A673 (cell line): ENCODE measurements around the gene IMPG1. TPM values are rescaled to one million over a fixed set of nuclear protein-coding genes. Genes with fewer than 3 reads are reported as not detected.

Experiments
- BruUV-seq: library from RNA; stranded (reverse); fragments of 400-500 nt; replicated peaks from 2 replicates; lab custom pipeline; 2021; lab: Mats Ljungman, UMichigan
- CTCF ChIA-PET: fragments of 300-600 bp; sonication (Branson Sonifier 250); formaldehyde crosslinking; loops from one replicate; lab custom pipeline; 2022; ENCODE audit warnings: antibody characterized with exemption; lab: Charles Lee
- POLR2A ChIA-PET: fragments of 300-600 bp; sonication (Branson Sonifier 250); formaldehyde crosslinking; loops from one replicate; lab custom pipeline; 2022; ENCODE audit warnings: antibody characterized with exemption; ENCODE audit not compliant: low non-redundant PET; lab: Charles Lee
- DNase-seq: peaks from one replicate; pipeline ENCODE4 v3.0.0-alpha.2; 2015; ENCODE audit warnings: low spot score
- H3K27ac ChIP-seq: fragments of 200-600 bp; sonication (generic); 2 replicates; pipeline ENCODE4 v1.5.1; 2016; ENCODE audit warnings: mixed run types, low read depth, mild to moderate bottlenecking, mixed read lengths, antibody characterized with exemption, low read length; ENCODE audit not compliant: poor library complexity, severe bottlenecking
- H3K27me3 ChIP-seq: fragments of 200-600 bp; sonication (generic); replicated peaks from 2 replicates; pipeline ENCODE4 v1.6.1; 2017; ENCODE audit warnings: mixed run types, low read depth, mild to moderate bottlenecking, mixed read lengths, antibody characterized with exemption, low read length; ENCODE audit not compliant: insufficient read depth, poor library complexity
- H3K36me3 ChIP-seq: fragments of 200-600 bp; sonication (generic); 2 replicates; pipeline ENCODE4 v1.6.1; 2016; ENCODE audit warnings: mixed run types, mild to moderate bottlenecking, mixed read lengths, antibody characterized with exemption, low read length; ENCODE audit not compliant: insufficient read depth, poor library complexity, severe bottlenecking
- H3K4me1 ChIP-seq: fragments of 200-600 bp; sonication (generic); 2 replicates; pipeline ENCODE4 v1.6.1; 2017; ENCODE audit warnings: mixed run types, mild to moderate bottlenecking, mixed read lengths, antibody characterized with exemption, low read length; ENCODE audit not compliant: insufficient read depth, poor library complexity, severe bottlenecking
- H3K4me3 ChIP-seq: fragments of 200-600 bp; sonication (generic); 2 replicates; pipeline ENCODE4 v1.5.1; 2016; ENCODE audit warnings: low read depth, mixed run types, mild to moderate bottlenecking, mixed read lengths, low read length; ENCODE audit not compliant: poor library complexity, severe bottlenecking
- H3K9me3 ChIP-seq: fragments of 200-600 bp; sonication (generic); 2 replicates; pipeline ENCODE4 v1.6.1; 2016; ENCODE audit warnings: mixed run types, low read depth, mild to moderate bottlenecking, mixed read lengths, antibody characterized with exemption, low read length; ENCODE audit not compliant: poor library complexity, severe bottlenecking
- EZH2 ChIP-seq: fragments of 200-600 bp; sonication (generic); IDR thresholded peaks from 2 replicates; pipeline ENCODE4 v1.6.1; 2017; ENCODE audit warnings: borderline replicate concordance, low read depth, mild to moderate bottlenecking, mixed read lengths, antibody characterized with exemption, low read length; ENCODE audit not compliant: poor library complexity, severe bottlenecking
- intact Hi-C: fragments of 100-400 bp; cut with micrococcal nuclease; formaldehyde crosslinking; loops from one replicate; pipeline ENCODE4 v1.10.0; 2022; ENCODE audit not compliant: unreplicated experiment
- total RNA-seq: library from RNA; stranded (reverse); gene quantifications from 2 replicates; pipeline ENCODE4 v1.2.3, GENCODE V29; 2021
- TF ChIP-seq, protein P1 (sequence below): fragments of 300-800, 200-600 bp; sonication (generic); conservative IDR thresholded peaks from 2 replicates; pipeline ENCODE4 v1.5.1; 2017; ENCODE audit warnings: low read depth, mild to moderate bottlenecking, antibody characterized with exemption, low read length, moderate library complexity, mixed read lengths

Gene IMPG1
- total RNA-seq, 1 experiment from 2014 or later = not detected

DNA sequence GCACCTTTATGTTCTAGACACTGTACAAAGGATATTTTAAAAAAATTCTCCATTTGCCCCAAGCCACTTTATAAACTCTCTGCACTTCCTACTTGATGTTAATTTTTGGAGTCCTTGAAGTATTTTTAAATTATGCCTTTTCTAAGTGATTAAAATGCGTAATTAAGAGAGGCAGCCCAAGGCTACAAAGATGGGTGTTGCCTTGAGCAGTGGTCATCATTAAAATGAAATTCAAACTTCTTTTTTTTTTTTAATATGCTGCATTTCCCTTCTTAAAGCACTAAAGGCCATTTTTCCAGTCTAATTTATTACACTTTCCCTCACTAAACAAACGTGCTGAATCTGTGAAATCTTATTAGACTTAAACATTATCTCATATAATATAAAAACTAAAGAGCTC lies 102.4 kb downstream of the IMPG1 start:
- intact Hi-C loops = no loop called here
- H3K4me1 ChIP-seq = no peaks in the 10 kb centered on the region
- no peak for TF ChIP-seq EZH2
- TF ChIP-seq, protein P1, sequence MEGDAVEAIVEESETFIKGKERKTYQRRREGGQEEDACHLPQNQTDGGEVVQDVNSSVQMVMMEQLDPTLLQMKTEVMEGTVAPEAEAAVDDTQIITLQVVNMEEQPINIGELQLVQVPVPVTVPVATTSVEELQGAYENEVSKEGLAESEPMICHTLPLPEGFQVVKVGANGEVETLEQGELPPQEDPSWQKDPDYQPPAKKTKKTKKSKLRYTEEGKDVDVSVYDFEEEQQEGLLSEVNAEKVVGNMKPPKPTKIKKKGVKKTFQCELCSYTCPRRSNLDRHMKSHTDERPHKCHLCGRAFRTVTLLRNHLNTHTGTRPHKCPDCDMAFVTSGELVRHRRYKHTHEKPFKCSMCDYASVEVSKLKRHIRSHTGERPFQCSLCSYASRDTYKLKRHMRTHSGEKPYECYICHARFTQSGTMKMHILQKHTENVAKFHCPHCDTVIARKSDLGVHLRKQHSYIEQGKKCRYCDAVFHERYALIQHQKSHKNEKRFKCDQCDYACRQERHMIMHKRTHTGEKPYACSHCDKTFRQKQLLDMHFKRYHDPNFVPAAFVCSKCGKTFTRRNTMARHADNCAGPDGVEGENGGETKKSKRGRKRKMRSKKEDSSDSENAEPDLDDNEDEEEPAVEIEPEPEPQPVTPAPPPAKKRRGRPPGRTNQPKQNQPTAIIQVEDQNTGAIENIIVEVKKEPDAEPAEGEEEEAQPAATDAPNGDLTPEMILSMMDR = no peak
- ChIA-PET CTCF (no interaction called here), POLR2A (no interaction called here)
- H3K4me3 ChIP-seq = no peak overlapping the region
- no peaks in the 10 kb centered on the region for H3K9me3 ChIP-seq
- H3K27ac ChIP-seq = no peak overlapping the region
- BruUV-seq = no TSS peak
- H3K36me3 ChIP-seq = no peaks in the 10 kb centered on the region
- DNase-seq = no peak
- H3K27me3 ChIP-seq = peaks cover 3% of the 10 kb centered on the region

DNA sequence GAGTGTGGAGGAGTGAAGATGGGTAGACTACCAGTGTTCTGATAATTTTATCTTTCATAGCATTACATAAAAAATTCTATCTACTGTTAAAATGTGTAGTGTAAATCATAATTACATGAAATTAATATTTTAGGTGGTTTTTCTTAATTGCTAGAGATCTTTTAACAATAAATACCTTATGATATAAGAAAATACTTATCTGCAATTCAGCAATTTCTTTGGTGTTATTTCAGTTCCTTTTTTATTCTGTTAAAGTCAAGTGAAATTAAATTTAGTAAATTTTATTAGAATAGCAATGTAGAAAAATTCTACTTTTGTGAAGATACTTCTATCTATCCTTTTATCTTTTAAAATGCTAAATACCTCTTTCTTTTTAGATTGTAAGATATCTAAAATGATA lies 104.3 kb downstream of the IMPG1 start:
- DNase-seq = no peak
- BruUV-seq = no TSS peak
- POLR2A ChIA-PET = no interaction called here
- H3K27ac ChIP-seq = no peak overlapping the region
- H3K27me3 ChIP-seq = no peaks in the 10 kb centered on the region
- no peaks in the 10 kb centered on the region for H3K9me3 ChIP-seq
- no peak for TF ChIP-seq EZH2
- TF ChIP-seq, protein P1 = no peak
- no peak overlapping the region for H3K4me3 ChIP-seq
- no peaks in the 10 kb centered on the region for H3K4me1 ChIP-seq
- intact Hi-C loops = no loop called here
- CTCF ChIA-PET = no interaction called here
- no peaks in the 10 kb centered on the region for H3K36me3 ChIP-seq

DNA sequence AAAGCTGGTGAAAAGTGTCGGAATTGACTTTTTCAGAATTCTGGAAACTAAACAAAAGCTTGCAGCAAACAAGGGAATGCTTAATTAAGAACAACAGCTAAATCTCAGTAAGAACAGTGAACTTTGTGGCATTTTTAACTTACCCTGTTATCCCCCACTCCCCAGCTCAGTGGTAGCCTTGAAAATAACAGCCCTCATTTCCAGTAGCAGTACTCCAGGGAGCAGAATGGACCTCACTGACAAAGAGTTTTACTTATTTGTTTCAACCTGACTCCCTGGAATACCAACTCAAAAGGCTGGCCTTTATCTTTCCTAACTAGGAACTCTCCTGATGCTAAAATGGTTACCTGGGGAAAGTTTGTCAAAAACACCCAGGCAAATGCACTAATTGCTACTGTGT lies 108.9 kb downstream of the IMPG1 start:
- ChIA-PET POLR2A (interaction anchor here (0.6 kb wide), 1 partner anchor 13 kb away, joined by 5 read pairs; no protein-coding TSS in a partner anchor), CTCF (no interaction called here)
- no peak overlapping the region for H3K27ac ChIP-seq
- H3K27me3 ChIP-seq = no peaks in the 10 kb centered on the region
- H3K36me3 ChIP-seq = no peaks in the 10 kb centered on the region
- TF ChIP-seq EZH2 = no peak
- BruUV-seq = no TSS peak
- no peak for DNase-seq
- H3K9me3 ChIP-seq = no peaks in the 10 kb centered on the region
- H3K4me3 ChIP-seq = no peak overlapping the region
- intact Hi-C loops = no loop called here
- H3K4me1 ChIP-seq = no peaks in the 10 kb centered on the region

DNA sequence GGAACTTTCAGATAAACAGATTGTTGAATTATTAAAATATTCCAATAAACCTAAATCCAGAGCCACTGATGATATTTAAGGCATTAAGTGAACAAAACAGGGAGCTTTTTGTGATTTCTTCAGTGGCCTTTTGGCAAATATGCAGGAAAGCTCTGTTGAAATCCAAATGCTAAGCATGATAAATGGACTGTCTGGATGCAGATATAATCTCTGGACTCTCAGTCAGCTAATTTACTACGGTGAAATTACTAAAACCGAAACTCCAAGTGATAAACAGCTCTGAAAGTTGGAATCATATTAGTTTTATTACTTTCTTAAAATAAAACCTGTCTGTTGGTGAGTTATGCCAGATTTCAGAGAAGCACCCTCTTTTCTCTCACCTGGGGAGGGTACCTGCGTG lies 120.3 kb downstream of the IMPG1 start:
- TF ChIP-seq, protein P1 = no peak
- TF ChIP-seq EZH2 = no peak
- no TSS peak for BruUV-seq
- no peaks in the 10 kb centered on the region for H3K36me3 ChIP-seq
- POLR2A ChIA-PET = no interaction called here
- H3K27me3 ChIP-seq = peaks cover 8% of the 10 kb centered on the region
- intact Hi-C loops = no loop called here
- no peak for DNase-seq
- no peaks in the 10 kb centered on the region for H3K9me3 ChIP-seq
- H3K27ac ChIP-seq = no peak overlapping the region
- H3K4me1 ChIP-seq = no peaks in the 10 kb centered on the region
- H3K4me3 ChIP-seq = no peak overlapping the region
- CTCF ChIA-PET = no interaction called here
